B cell (primary cell): ENCODE results near the gene SASH1. TPM values are rescaled to one million over a fixed set of nuclear protein-coding genes. Genes with fewer than 3 reads are reported as not detected.

Source experiments
- ATAC-seq: fragments of 200-7000 bp; cut with Tn5 transposase; one replicate; pipeline ENCODE4 v1.10.0; 2021; ENCODE audit warnings: low read depth, mild to moderate bottlenecking, moderate number of reproducible peaks, moderate library complexity
- CTCF ChIA-PET: fragments of 350-600 bp; sonication (Branson Sonifier 250); formaldehyde crosslinking; loops from one replicate; lab custom pipeline; 2021; ENCODE audit warnings: antibody characterized with exemption, inconsistent platforms; lab: Charles Lee
- POLR2A ChIA-PET: fragments of 350-600 bp; sonication (Branson Sonifier 250); formaldehyde crosslinking; loops from one replicate; lab custom pipeline; 2021; ENCODE audit warnings: antibody characterized with exemption; lab: Charles Lee
- DNase-seq: peaks from one replicate; pipeline ENCODE4 v3.0.0; 2013
- H2AFZ ChIP-seq: 2 replicates; pipeline ENCODE4 v1.6.1; 2012; ENCODE audit warnings: mild to moderate bottlenecking, low read depth, low read length; ENCODE audit not compliant: insufficient read depth, poor library complexity, severe bottlenecking
- H3K27ac ChIP-seq, 2 donors: 1 replicate in 1 of 2; 2 replicates in 1 of 2; pipeline ENCODE4 v1.5.1; 2012 to 2013; ENCODE audit warnings: low read length in 2 of 2, mild to moderate bottlenecking in 2 of 2, moderate library complexity in 1 of 2
- H3K27me3 ChIP-seq, 4 experiments: fragments of 200-600 bp in 1 of 4; sonication (generic) in 1 of 4; replicated peaks in 1 of 4; 1 replicate in 2 of 4; 2 replicates in 2 of 4; pipeline versions ENCODE4 v1.6.1 to v1.7.0; 2013 to 2016; ENCODE audit warnings: low read length in 3 of 4, mild to moderate bottlenecking in 2 of 4, mixed read lengths in 1 of 4, moderate library complexity in 1 of 4; ENCODE audit not compliant: insufficient read depth in 4 of 4, control insufficient read depth in 3 of 4; ENCODE audit errors: control extremely low read depth in 1 of 4
- H3K36me3 ChIP-seq, 2 experiments: replicated peaks in 1 of 2; 1 replicate in 1 of 2; 2 replicates in 1 of 2; pipeline versions ENCODE4 v1.6.1 to v1.7.1; 2013; ENCODE audit warnings: low read length in 1 of 2; ENCODE audit not compliant: insufficient read depth in 2 of 2, control insufficient read depth in 1 of 2; ENCODE audit errors: control extremely low read depth in 1 of 2, extremely low read depth in 1 of 2
- H3K4me1 ChIP-seq, 2 donors: fragments of 200-600 bp in 1 of 2; sonication (generic) in 1 of 2; 1 replicate in 1 of 2; 2 replicates in 1 of 2; pipeline versions ENCODE4 v1.5.1 to v1.6.1; 2013 to 2017; ENCODE audit warnings: low read length in 2 of 2; ENCODE audit not compliant: control insufficient read depth in 2 of 2, insufficient read depth in 2 of 2
- H3K4me2 ChIP-seq: replicated peaks from 2 replicates; pipeline ENCODE3; 2012; ENCODE audit warnings: mild to moderate bottlenecking, low read depth, low read length; ENCODE audit not compliant: poor library complexity, severe bottlenecking
- H3K4me3 ChIP-seq, 5 experiments: fragments of 200-600 bp in 1 of 5; sonication (generic) in 1 of 5; 1 replicate in 3 of 5; 2 replicates in 2 of 5; pipeline versions ENCODE4 v1.5.1 to v1.7.0; 2011 to 2016; ENCODE audit warnings: low read length in 4 of 5, mild to moderate bottlenecking in 4 of 5, low read depth in 2 of 5, control low read depth in 1 of 5, moderate library complexity in 1 of 5; ENCODE audit not compliant: insufficient read depth in 1 of 5; ENCODE audit errors: control extremely low read depth in 1 of 5, extremely low read depth in 1 of 5
- H3K79me2 ChIP-seq: fragments of 200-600 bp; sonication (generic); one replicate; pipeline ENCODE4 v1.6.0; 2016; ENCODE audit warnings: low read length; ENCODE audit not compliant: control insufficient read depth, insufficient read depth
- H3K9ac ChIP-seq: fragments of 200-600 bp; sonication (generic); 2 replicates; pipeline ENCODE4 v1.6.1; 2017; ENCODE audit warnings: mild to moderate bottlenecking, low read length, moderate library complexity
- H3K9me3 ChIP-seq, 3 donors: one replicate each; pipeline versions ENCODE4 v1.6.1 to v1.7.1; 2013; ENCODE audit warnings: low read length in 2 of 3; ENCODE audit not compliant: control insufficient read depth in 2 of 3, insufficient read depth in 1 of 3; ENCODE audit errors: control extremely low read depth in 1 of 3
- H4K20me1 ChIP-seq: 2 replicates; pipeline ENCODE4 v1.6.0; 2012; ENCODE audit warnings: mild to moderate bottlenecking, low read length; ENCODE audit not compliant: insufficient read depth, control insufficient read depth, poor library complexity, severe bottlenecking
- H3K27ac Mint-ChIP-seq: one replicate; pipeline ENCODE4 v1.8.0; 2021; ENCODE audit warnings: mixed read lengths
- H3K27me3 Mint-ChIP-seq: one replicate; pipeline ENCODE4 v1.8.0; 2021; ENCODE audit warnings: mixed read lengths
- H3K4me1 Mint-ChIP-seq: one replicate; pipeline ENCODE4 v1.8.0; 2021; ENCODE audit warnings: mixed read lengths
- H3K4me3 Mint-ChIP-seq: one replicate; pipeline ENCODE4 v1.8.0; 2021; ENCODE audit warnings: mixed read lengths
- H3K9me3 Mint-ChIP-seq: one replicate; pipeline ENCODE4 v1.8.0; 2022; ENCODE audit warnings: mixed read lengths; ENCODE audit not compliant: insufficient read depth
- CTCF ChIP-seq: fragments of 200-600 bp; IDR thresholded peaks from one replicate; pipeline ENCODE4 v1.8.0; 2022; ENCODE audit warnings: antibody characterized with exemption, mild to moderate bottlenecking
- EZH2 ChIP-seq: IDR thresholded peaks from 2 replicates; pipeline ENCODE4 v1.6.1; 2012; ENCODE audit warnings: borderline replicate concordance, low read depth, mild to moderate bottlenecking, moderate library complexity, low read length; ENCODE audit not compliant: insufficient read depth, poor library complexity, severe bottlenecking
- WGBS: methylation state at CpG from one replicate; pipeline ENCODE4 v1.1.5; 2013; ENCODE audit warnings: missing lambda C conversion rate; ENCODE audit not compliant: insufficient coverage; 5-methylcytosine and 5-hydroxymethylcytosine counted together
- intact Hi-C: fragments of 100-400 bp; cut with micrococcal nuclease; formaldehyde crosslinking; loops from one replicate; pipeline ENCODE4 v1.10.0; 2022
- polyA plus RNA-seq: library from polyadenylated mRNA; depleted of rRNA; stranded (reverse); fragments of >200 nt; gene quantifications from 2 replicates; pipeline ENCODE4 v1.2.3, GENCODE V29; 2012
- total RNA-seq, 2 donors: library from RNA; stranded (reverse); fragments of 120-200 nt in 1 of 2; gene quantifications; 1 replicate in 1 of 2; 2 replicates in 1 of 2; pipeline versions ENCODE4 v1.2.3 to v1.2.4, GENCODE V29; 2013 to 2022

Gene SASH1
- total and polyA plus RNA-seq, 2 donors (not counting 1 experiment from before 2014, with no cell fraction given), result 0.01 to 0.07 TPM

DNA sequence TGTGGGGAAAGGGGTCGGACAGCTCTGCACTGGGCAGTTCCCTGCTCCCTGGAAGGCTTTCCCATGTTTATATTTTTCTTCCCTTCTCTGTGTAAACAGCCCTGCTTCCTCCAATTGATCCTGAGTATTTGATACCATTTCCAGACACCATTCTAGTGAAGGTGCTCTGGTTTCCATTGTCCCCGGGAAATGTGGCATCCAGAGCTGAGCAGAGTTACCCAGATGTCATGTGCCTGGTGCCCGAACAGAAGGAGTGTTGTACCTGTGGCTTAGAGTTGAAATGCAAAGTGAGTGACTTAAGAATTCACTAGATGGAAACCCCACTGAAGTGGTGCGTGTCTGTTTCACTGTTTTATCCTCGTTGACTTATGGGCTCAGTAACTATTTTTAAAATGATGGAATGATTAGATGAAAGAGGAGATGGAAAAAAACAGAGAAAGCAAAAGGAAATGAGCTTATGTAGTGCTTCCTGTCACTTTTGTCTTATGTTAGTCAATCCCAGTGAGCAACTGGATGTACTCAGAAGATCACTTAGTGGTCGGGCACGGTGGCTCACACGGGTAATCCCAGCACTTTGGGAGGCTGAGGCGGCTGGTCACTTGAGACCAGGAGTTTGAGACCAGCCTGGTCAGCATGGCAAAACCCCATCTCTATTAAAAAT lies 83.8 kb downstream of the SASH1 start:
- Histone ChIP-seq H3K79me2 (no peaks in the 10 kb centered on the region), H3K4me2 (no peak overlapping the region), H3K4me1 (no peaks in the 10 kb centered on the region), H4K20me1 (no peaks in the 10 kb centered on the region), H3K9ac (no peak overlapping the region), H3K9me3 (no peaks in the 10 kb centered on the region), H2AFZ (no peak overlapping the region), H3K27me3 (no peaks in the 10 kb centered on the region), H3K36me3 (no peaks in the 10 kb centered on the region), H3K4me3 (no peak overlapping the region), H3K27ac (no peak overlapping the region)
- intact Hi-C loops, result no loop called here
- ChIA-PET CTCF (no interaction called here), POLR2A (no interaction called here)
- Mint-ChIP-seq H3K27me3 (peaks cover 18% of the 10 kb centered on the region), H3K4me1 (no peaks in the 10 kb centered on the region), H3K9me3 (no peaks in the 10 kb centered on the region), H3K27ac (no peak overlapping the region), H3K4me3 (no peak overlapping the region)
- TF ChIP-seq EZH2, result no peak
- no peak for TF ChIP-seq CTCF
- DNase-seq, result no peak
- no peak for ATAC-seq
- 51% methylated on average over 4 of the region's 9 CpGs for WGBS

DNA sequence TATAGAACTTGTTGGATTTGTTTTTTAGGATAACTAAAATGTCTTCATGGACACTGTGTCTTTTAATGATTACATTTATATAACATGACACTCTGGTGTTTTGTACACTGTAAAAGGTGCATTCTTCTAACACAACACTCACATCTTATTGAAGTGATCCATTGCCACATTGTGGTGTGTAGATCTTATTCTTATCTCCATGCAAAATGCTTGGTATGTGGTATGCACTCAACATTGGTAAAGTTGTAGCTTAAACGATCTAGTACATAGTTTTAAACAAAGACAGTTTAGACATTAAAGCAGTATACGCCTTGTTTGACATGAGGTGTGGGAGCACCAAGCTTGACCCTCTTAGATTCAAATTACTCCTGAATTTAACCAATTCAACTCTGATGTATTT lies 84.7 kb downstream of the SASH1 start:
- intact Hi-C loops, result no loop called here
- Mint-ChIP-seq H3K9me3 (no peaks in the 10 kb centered on the region), H3K27ac (no peak overlapping the region), H3K27me3 (peaks cover 18% of the 10 kb centered on the region), H3K4me1 (no peaks in the 10 kb centered on the region), H3K4me3 (no peak overlapping the region)
- ATAC-seq (no peak), DNase-seq (no peak)
- no peak overlapping the region for H2AFZ ChIP-seq
- ChIA-PET POLR2A (no interaction called here), CTCF (no interaction called here)
- WGBS, result no CpG with 5 or more reads among the region's 2 CpGs
- no peak overlapping the region for H3K4me3 ChIP-seq
- H4K20me1 ChIP-seq, result no peaks in the 10 kb centered on the region
- H3K79me2 ChIP-seq, result no peaks in the 10 kb centered on the region
- H3K27me3 ChIP-seq, result no peaks in the 10 kb centered on the region
- no peak overlapping the region for H3K27ac ChIP-seq
- TF ChIP-seq CTCF, result no peak
- H3K9me3 ChIP-seq, result no peaks in the 10 kb centered on the region
- no peaks in the 10 kb centered on the region for H3K4me1 ChIP-seq
- H3K36me3 ChIP-seq, result no peaks in the 10 kb centered on the region
- no peak overlapping the region for H3K4me2 ChIP-seq
- no peak overlapping the region for H3K9ac ChIP-seq
